Cardiac septum (tissue), 1 donor: ENCODE data around the gene ARHGEF10L. TPM values are rescaled to one million over a fixed set of nuclear protein-coding genes. Genes with fewer than 3 reads are reported as not detected.

ENCODE experiments used
- DNase-seq: peaks from one replicate; pipeline ENCODE4 v3.0.0-alpha.2; 2020; ENCODE audit warnings: low spot score
- intact Hi-C: fragments of 100-400 bp; cut with DNase I; formaldehyde crosslinking; loops from one replicate; pipeline ENCODE4 v1.14.0; 2022
- total RNA-seq: library from RNA; stranded (reverse); fragmentation: NEBNext Ultra II Directional; extraction: Animal tissue kit (Norgen Biotek cat#: 25700); gene quantifications from one replicate; pipeline ENCODE4 v1.2.1, GENCODE V29; 2021
- donor health status: DM: no; HTN: no; CAD: no.

The ARHGEF10L gene
- total RNA-seq, 1 donor from 2014 or later: 59.8 TPM

DNA sequence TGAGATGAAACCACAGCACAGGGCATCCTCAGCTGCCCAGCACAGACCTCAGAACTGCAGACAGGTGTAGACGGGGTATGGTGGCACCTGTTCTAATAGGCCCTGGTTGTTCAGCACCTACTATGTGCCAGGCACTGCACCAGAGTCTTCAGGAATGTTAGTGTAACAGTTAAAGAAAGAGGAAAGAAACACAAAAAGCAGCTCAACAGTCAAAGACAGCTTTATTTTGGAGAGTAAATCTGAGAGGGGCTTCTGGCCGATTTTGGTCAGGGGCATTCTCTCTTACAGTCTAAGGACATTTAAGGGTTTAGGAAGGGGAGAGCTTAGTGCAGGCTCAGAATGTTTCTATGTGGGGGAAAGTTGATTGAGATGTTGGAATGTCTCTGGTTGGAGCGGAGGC lies 170.5 kb downstream of the ARHGEF10L start:
- intact Hi-C loops: no loop called here
- no peak for DNase-seq

DNA sequence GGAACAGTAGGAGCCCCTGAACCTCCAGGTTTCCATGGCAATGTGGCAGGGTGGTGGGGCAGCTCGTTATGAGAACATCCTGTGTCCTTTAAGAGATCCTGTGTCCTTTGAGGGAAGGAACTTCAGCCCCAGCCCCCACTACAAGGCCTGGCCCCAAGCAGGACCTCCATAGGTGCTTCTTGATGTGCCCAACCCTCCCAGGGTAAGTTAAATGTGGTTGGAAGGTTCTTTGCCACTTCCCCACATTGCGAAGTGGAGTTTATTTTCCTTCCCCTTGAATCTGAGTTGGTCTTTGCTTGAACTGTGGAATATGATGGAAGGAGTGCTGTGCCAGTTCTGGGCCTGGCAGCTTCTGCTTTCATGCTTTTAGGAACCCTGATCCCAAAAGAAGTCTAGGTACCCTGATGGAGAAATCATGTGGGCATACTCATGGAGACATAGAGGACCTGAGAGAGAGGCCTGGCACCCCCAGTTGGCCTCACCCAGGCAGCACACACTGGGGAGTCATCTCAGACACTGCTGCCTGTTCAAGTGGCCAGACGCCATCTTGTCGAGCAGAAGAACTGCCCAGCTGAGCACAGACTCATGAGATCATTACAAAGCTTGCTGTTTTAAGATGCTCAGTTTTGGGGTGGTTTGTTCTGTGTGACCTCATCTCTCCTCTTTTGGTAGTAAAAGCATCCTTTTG lies 171.5 kb downstream of the ARHGEF10L start:
- intact Hi-C loops: no loop called here
- no peak for DNase-seq

DNA sequence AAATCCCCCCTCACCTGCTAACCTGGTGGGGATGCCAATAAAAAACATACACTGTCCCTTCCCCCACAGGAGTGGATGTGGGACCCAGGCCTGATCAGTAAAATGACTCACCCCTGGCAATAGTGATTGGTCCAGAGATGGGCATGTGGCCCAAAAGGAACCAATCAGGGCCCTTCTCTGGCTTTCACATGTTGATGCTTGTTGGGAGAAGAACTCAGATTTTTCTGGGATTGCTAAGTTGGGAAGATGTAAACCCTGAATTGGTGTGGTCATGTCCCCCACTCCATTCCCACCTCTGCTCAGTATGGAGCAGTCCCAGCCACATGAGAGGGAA lies 172.0 kb downstream of the ARHGEF10L start:
- intact Hi-C loops: no loop called here
- DNase-seq: no peak

DNA sequence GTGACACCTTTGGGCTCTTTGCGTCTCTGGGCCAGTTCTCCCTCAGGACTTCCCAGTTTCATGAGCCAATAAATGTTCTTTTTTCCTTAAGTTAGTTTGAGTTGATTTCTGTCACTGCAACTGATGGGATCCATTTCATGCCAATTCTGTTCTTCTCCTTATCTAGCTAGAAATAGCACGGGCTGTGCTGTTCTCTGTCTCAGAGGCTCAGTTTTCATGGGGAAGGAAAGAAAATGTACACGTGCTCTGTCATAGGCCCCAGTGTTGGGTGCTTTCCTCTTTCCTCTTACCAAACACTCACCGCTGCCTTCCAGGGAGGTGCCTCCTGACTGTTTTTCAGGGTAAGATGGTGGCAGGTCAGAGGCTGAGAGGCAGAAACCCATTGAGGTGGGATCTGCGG lies 172.4 kb downstream of the ARHGEF10L start:
- intact Hi-C loops: no loop called here
- DNase-seq: no peak

DNA sequence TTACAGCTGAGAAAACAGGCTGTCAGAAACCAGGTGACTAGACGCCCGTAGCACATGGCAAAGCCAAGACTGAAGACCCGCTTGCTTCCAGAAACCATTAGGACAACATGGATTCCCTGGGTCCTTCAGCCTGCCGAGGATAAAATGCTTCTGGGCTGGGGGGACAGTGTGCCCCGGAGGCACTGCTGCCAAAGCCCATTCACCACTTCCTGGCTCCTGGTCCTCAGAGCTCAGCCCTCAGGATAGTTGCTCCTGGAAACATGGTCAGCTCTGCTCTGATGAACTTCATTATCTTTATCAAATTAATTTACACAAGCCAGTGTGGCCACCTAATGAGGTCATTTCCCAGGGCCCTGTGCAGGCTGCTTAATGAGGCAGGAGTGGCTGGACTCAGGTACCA lies 174.5 kb downstream of the ARHGEF10L start:
- no peak for DNase-seq
- intact Hi-C loops: no loop called here

DNA sequence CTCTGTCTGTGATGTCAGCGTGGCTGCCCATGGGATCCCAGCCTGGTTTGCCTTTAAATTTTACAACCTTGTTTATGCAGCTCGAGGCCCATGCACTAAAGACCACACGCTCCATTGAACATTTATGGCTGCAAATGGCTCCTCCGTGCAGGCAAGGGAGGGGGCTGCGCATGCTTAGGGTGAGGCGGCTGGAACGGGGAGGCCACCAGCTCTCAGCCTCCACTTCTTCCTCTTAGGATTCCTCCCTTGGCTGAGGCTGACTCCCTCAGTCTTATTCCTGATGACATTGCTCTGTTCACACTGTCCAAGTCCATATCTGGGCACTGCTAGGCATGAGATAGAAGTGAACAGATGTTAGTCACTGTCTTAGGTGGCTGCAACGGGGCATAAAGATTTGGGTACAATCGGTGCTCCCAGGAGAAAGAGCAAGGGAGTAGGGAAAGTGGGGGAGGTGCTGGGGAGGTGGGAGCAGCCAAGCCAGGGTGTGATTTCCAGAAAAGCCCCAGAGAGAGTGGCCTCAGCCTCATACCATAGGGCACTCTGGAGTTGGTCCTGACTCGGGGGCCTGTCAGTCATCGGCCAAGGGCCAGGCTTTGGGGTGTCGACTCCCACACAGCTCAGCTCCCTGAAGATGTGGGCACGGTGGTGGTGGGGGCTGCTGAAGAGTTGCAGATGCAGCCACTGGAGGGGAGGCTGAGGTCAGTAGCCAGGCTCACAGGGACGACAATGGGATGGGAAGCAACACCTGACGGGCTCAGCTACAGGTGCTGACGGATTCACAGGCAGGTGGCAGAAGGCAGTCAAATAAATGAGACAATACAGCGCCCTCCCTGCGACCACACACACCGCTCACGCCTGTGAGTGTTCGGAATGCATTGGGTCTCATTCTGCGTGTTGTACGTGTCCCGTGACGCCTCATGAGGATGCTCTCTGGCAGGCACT lies 178.4 kb downstream of the ARHGEF10L start:
- DNase-seq: no peak
- intact Hi-C loops: no loop called here

DNA sequence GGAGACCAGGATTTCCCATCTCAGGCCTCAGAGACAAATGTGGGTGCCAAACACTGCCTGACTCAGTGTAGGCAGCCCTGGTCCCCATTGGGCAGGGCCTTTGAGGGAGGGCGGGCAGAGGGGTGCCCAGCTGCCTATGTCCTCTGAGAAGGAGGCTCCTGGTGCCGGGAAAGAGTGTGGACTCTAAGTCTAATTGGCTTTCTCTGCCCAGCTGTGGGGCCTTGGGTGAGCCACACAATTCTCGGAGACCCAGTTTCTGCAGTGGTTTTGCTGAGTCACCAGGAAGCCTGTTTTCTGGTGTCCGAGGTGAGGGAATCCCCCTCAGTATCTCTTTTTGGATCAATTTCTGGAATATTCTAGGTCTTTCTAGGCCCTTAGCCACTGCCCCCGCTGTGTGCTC lies 180.4 kb downstream of the ARHGEF10L start:
- DNase-seq: no peak
- intact Hi-C loops: no loop called here

DNA sequence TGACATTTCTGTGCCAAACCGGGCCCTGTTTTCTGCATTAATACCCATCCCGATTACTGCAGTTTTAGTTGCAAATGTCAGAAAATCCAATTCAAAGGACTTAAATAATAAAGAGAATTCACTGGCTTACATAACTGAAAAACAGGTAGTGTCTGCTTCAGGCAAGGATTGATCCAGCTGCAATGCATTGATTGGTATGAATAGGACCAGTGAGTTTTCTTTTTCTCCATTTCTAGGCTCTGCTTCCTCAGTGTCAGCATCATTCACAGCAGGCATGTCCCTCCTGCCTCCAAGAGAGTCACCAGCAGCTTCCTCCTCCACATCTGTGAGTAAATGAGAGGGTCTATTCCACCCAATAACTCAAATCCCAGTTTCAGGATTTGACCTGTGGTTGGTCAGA lies 181.9 kb downstream of the ARHGEF10L start:
- intact Hi-C loops: no loop called here
- DNase-seq: no peak

DNA sequence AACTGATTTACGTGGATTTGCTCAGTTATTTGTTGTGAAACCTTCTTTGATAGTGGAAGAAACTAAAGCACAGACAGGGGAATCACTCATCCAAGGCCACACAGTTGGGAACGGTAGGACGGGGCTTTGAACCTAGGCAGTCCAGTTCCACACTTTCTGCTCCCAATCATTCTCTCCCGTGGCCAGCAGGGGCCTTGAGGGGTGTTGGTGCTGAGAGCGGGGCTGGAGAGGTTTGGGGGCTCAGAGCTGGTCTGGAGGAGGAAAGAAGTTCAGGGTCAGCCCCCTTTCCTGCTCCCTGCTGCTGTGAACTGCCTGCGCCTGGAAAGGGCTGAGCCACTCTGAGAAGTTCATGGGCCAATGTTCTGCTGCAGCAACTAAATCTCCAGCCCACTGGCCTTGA lies 184.2 kb downstream of the ARHGEF10L start:
- DNase-seq: no peak
- intact Hi-C loops: no loop called here

DNA sequence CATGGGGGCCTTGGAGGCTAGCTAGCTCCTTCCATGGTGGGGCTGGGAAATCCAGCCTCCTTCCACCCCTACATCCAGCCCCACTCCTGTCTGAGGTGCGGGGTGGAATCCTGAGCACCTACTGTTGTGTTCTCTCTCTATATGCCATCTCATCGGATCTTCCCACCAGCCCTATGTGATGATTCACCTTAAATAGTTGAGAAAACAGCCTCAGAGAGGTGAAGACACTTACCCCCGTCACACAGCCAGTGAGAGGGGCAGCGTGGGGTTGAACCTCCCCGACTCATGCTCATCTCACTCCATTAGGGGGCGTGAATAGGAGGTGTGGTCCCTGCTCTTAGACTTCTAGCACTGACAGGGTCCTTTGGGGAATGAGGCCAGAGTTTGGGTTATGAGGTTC lies 184.7 kb downstream of the ARHGEF10L start:
- intact Hi-C loops: no loop called here
- no peak for DNase-seq

DNA sequence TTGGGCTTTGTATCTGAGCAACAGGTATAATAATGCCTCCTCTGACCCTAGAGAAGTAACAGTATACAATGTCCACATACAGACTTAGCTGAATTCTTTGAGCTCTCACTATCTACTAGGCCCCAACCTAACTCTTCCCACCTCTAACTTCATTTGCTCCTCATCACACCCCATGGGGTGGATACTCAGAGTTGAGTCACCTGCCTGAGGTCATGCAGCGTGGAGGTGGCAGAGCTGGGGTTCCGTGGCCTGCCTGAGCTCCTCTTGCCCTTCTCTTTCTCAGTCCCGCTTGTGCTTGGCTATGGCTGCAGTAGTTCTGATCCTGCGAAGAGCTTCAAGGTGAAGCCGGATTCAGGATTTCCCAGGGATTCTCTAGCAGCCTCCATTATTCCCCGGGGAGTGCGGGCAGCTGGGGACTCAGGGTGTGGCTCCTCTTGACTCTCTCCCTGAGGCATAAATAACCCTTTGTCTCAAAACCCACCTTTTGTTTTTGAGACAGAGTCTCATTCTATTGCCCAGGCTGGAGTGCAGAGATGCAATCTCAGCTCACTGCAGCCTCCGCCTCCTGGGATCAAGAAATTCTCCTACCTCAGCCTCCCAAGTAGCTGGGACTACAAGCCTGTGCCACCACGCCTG lies 185.7 kb downstream of the ARHGEF10L start:
- DNase-seq: no peak
- intact Hi-C loops: no loop called here

DNA sequence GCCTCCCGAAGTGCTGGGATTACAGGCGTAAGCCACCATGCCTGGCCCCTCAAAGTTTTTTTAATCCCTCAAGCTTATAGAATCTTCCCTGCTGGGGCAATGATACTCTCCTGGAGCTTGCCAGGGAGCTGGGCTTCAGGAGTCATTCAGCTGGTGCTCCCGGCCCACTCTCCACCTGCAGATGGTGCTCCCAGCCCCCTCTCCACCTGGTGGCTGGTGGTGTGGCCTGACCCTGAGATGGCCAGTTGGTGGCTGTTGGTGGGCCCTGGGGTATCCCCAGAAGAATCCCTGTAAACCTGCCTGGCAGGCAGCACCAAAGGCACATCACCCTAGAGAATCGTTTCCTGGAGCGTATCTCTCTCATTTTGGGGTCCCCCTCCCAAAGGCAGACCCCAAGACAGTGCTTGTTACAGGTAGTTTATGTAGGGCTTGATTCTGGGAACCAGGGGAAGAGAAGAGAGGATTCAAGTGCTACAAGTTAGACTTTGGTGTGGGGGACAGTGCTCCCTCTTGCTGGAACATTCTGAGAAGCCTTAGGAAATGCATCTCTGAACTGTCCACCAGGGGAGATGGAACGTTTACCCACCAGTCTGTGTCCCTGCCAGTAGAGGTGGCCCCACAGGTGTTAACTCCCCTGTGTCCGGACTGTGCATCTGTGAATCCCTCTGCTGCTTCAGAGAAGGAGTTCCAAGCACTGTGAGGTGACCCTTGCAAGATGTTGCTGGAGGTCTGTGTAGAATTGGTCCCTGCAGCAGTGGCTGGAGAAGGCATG lies 186.5 kb downstream of the ARHGEF10L start:
- DNase-seq: no peak
- intact Hi-C loops: no loop called here

DNA sequence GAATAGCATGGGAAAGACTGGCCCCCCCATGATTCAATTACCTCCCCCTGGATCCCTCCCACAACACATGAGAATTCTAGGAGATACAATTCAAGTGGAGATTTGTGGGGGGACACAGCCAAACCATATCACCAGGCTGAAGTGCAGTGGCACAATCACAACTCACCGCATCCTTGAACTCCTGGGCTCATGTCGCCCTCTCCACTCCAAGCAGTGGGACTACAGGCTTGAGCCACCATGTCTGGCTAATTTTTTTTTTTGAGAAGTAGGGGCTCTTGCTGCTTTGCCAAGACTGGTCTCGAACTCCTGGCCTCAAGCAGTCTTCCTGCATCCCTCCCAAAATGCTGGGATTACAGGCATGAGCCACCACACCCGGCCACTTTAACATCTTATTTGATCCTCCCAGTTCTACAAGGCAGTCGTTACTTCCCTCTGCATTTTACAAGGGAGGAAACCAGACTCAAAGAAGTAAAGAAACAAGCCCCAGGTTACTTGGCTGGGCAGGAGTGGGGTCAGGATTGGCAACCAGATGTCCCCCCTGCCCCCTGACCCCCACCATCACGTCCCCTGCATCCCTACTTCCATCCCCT lies 188.7 kb downstream of the ARHGEF10L start:
- DNase-seq: no peak
- intact Hi-C loops: no loop called here

DNA sequence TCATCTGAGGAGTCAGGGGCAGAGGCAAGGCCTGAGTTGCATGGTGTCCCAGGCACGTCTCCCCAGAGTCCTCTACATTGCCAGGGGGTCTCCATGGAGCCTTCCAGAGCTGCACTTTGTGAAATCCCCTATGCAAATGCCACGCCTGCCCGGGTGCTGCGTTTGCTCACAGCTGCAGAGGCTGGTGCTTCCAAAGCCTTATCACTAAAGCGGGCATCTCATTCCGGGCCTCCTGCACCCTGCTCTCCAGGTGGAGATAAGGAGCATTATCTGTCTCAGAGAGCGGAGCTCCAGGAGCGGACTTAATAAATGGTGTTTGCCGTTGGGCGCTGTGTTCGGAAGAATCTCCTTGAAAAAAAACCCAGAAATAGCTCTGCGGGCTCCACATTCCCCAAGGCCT lies 189.8 kb downstream of the ARHGEF10L start:
- intact Hi-C loops: no loop called here
- DNase-seq: no peak

DNA sequence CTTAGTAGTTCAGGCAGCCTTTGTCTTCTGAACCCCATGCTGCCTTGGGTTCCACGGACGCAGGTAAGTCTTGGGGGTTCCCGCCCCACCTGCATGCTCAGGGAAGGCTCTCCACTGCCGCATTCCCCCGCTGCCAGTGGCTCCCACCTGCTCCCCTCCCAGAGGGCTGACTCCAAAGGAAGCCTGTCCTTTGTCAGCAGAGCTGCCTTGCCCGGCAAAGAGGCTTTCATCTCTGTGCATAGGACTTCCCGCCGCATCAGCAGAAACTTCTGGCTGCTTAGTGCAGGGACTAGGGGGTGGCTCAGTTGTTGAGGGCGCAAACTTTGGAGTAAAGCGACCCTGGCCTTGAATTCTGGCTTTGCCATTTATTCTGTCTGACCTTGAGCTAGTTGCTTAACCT lies 190.4 kb downstream of the ARHGEF10L start:
- intact Hi-C loops: no loop called here
- no peak for DNase-seq

DNA sequence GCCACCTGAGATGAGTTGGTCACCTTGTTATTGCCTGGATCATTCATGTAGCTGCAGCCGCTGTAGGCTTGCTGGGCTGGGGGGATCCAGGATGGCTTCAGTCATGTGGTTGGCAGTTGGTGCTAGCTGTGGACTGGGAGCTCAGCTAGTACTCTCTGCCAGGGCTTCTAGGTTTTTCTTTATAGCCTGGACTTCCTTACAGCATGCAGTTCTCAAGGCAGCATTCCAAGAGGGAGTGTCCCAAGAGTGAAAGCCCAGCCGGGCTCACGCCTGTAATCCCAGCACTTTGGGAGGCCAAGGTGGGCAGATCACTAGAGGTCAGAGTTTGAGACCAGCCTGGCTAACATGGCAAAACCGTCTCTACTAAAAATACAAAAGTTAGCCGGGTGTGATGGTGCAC lies 192.0 kb downstream of the ARHGEF10L start:
- intact Hi-C loops: no loop called here
- no peak for DNase-seq

DNA sequence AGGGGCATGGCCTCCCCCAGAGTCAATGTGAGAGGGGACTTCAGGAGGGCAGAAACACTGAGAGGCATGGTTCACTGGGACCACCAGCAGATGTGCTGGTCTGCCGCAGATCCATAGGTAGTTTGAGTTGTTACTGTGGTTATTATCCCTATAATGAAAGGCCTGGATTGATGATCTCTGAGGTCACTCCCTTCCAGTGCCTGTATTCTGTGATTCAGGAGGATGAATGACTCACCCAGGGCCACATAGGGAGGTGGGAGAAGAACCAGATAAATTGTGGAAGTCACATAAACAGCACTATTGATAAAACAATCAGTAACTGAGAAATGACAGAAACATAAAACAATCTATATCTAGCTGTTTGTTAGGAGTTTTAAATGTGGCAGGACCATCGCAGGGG lies 193.0 kb downstream of the ARHGEF10L start:
- no peak for DNase-seq
- intact Hi-C loops: no loop called here

DNA sequence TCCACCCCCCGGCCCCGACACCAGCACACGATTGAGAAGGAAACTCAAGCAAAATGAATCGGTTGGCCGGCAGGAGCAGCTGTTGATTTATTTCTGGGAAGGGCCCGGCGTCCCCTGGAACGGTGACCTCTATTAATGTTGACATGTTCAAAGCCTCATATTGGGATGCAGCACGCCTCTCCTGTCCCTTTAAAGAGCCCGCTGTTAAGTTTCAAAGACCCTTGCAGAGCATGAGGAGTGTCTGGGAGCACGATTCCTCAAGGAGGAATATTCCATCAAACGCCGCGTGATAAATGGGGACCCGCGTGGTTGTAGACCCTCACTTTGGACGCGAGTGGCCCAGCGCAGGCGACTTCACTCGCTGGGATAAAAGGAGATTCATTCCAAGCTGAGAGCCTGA lies 194.2 kb downstream of the ARHGEF10L start:
- no peak for DNase-seq
- intact Hi-C loops: no loop called here

DNA sequence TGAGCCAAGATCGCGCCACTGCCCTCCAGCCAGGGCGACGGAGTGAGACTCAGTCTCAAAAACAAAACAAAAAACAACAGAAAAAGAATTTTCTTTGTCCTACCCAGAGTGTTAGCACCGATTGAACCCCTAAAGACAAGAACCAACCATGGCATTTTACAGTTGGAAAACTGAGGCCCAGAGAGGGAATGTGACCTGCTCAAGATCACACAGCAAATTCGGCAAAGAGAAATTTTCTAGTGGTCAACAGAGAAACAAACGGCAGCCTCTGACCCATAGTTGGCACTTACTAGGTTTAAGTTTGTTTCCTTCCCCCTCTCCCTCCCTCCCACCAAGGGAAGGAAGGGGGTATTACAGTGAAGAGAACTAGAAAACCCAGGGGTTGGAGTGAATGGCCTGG lies 195.1 kb downstream of the ARHGEF10L start:
- DNase-seq: no peak

DNA sequence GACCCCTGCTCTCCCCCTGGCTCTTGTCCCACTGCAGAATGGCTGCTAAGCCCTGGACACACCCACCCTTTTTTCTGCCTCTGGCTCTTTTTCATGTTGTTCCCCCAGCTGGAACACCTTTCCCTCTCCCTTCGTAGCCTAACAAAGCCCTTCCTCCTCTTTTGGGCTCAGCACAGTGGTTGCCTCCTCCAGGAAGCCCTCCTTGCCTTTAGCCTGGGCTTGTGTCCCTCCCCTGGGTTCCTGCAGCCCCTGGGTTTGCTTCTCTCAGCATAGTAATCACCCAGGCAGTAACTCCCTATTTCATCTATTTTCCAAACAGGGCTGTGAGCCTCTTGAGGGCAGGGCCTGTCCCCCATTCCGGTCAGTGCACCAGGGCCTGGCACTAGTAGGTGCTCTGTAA lies 195.8 kb downstream of the ARHGEF10L start:
- intact Hi-C loops: no loop called here
- no peak for DNase-seq

More for the DNA sequence above, 195.1 kb downstream of the ARHGEF10L start:
- intact Hi-C loops: no loop called here
